Loucy (cell line): ENCODE measurements around the gene LANCL2.

Experiments used
- H2AFZ ChIP-seq: fragments of 200-600 bp; sonication (generic); 2 replicates; pipeline ENCODE4 v1.6.0; 2016; ENCODE audit warnings: antibody characterized with exemption, mild to moderate bottlenecking, low read length, moderate library complexity
- H3F3A ChIP-seq: fragments of 200-600 bp; 2 replicates; pipeline ENCODE4 v1.6.0; 2016; ENCODE audit warnings: antibody characterized with exemption, low read depth, mild to moderate bottlenecking
- H3K27me3 ChIP-seq: fragments of 200-600 bp; sonication (generic); 2 replicates; pipeline ENCODE4 v1.6.1; 2014; ENCODE audit warnings: low read length, mild to moderate bottlenecking; ENCODE audit not compliant: insufficient read depth, poor library complexity, severe bottlenecking
- H3K36me3 ChIP-seq: fragments of 200-600 bp; sonication (generic); 2 replicates; pipeline ENCODE4 v1.6.1; 2016; ENCODE audit warnings: low read length; ENCODE audit not compliant: insufficient read depth
- H3K4me1 ChIP-seq: fragments of 200-600 bp; sonication (generic); 2 replicates; pipeline ENCODE4 v1.5.1; 2014; ENCODE audit warnings: low read length, mild to moderate bottlenecking; ENCODE audit not compliant: insufficient read depth, poor library complexity, severe bottlenecking
- H3K4me2 ChIP-seq: fragments of 200-600 bp; sonication (generic); 2 replicates; pipeline ENCODE4 v1.6.0; 2014; ENCODE audit warnings: antibody characterized with exemption, low read length, low read depth, mild to moderate bottlenecking; ENCODE audit not compliant: poor library complexity, severe bottlenecking
- H3K4me3 ChIP-seq: fragments of 200-600 bp; sonication (generic); 2 replicates; pipeline ENCODE4 v1.5.1; 2014; ENCODE audit warnings: low read length, mild to moderate bottlenecking, mixed read lengths; ENCODE audit not compliant: poor library complexity, severe bottlenecking
- H3K79me2 ChIP-seq: fragments of 200-600 bp; sonication (generic); 2 replicates; pipeline ENCODE4 v1.6.1; 2014; ENCODE audit warnings: low read length; ENCODE audit not compliant: insufficient read depth
- H3K9ac ChIP-seq: fragments of 200-600 bp; sonication (generic); 2 replicates; pipeline ENCODE4 v1.6.0; 2014; ENCODE audit warnings: mild to moderate bottlenecking, low read depth, low read length, moderate library complexity; ENCODE audit not compliant: poor library complexity, severe bottlenecking
- H3K9me2 ChIP-seq: fragments of 200-600 bp; sonication (generic); replicated peaks from 2 replicates; pipeline ENCODE4 v1.6.1; 2016; ENCODE audit warnings: low read depth, low read length, mixed read lengths
- H3K9me3 ChIP-seq: fragments of 200-600 bp; sonication (generic); 2 replicates; pipeline ENCODE4 v1.6.1; 2014; ENCODE audit warnings: mild to moderate bottlenecking, antibody characterized with exemption, low read length, low read depth; ENCODE audit not compliant: insufficient read depth
- H4K20me1 ChIP-seq: fragments of 200-600 bp; sonication (generic); 2 replicates; pipeline ENCODE4 v1.6.0; 2014; ENCODE audit warnings: antibody characterized with exemption, low read length, mild to moderate bottlenecking; ENCODE audit not compliant: insufficient read depth, poor library complexity, severe bottlenecking
- CTCF ChIP-seq: fragments of 200-600 bp; sonication (generic); conservative IDR thresholded peaks from 2 replicates; pipeline ENCODE4 v1.5.1; 2014; ENCODE audit warnings: mild to moderate bottlenecking, antibody characterized with exemption, low read length
- EZH2phosphoT487 ChIP-seq: fragments of 200-600 bp; IDR thresholded peaks from 2 replicates; pipeline ENCODE4 v1.6.1; 2018; ENCODE audit warnings: antibody characterized with exemption, mild to moderate bottlenecking, moderate library complexity, borderline replicate concordance

Gene LANCL2

DNA sequence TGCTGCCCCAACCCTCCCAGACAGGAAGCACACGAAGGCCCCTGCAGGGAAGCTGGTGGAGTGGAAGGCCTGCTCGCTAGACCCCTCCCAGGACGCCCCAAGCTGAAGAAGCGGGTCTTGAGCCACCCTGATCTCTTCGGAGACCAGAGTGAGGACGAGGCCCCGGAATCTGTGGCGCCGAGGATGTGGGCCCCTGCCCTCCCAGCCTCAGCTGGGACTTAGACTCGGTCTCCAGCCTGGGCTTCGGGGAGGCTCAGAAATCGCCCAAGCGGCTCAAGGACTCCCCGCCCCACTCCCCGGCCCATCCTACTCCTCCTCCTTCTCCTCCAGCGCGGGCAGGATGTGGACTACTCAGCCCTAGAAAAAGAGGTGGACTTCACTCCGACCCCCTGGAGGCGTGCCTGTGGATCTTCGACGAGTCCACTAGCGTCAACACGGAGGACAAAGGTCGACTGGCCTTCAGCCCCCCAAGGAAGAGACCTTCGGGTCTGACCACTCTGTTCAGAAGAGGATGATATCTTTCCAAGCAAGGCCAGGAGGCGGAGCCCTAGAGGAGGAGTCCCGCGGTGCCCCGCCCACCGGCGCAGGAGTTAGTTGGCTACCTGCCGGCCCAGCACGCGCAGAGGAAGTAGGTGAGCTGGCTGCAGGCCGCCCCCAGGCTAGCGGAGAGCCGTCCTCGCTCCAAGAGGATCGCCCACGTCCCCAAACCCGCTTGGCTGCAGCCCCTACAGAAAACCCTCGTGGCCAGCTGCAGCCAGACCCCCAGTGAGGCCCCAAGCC is 21.9 kb upstream of the LANCL2 start:
- no peak overlapping the region for H2AFZ ChIP-seq
- H3K4me3 ChIP-seq: no peak overlapping the region
- no peaks in the 10 kb centered on the region for H3F3A ChIP-seq
- TF ChIP-seq EZH2phosphoT487 (no peak), CTCF (no peak)
- no peaks in the 10 kb centered on the region for H3K4me1 ChIP-seq
- H3K9me3 ChIP-seq: peaks cover under 1% of the 10 kb centered on the region; the same call in 1 of the 2 replicates
- no peaks in the 10 kb centered on the region for H3K9me2 ChIP-seq
- no peaks in the 10 kb centered on the region for H3K27me3 ChIP-seq
- H3K9ac ChIP-seq: no peak overlapping the region
- no peaks in the 10 kb centered on the region for H3K36me3 ChIP-seq
- no peak overlapping the region for H3K4me2 ChIP-seq
- no peaks in the 10 kb centered on the region for H3K79me2 ChIP-seq
- no peaks in the 10 kb centered on the region for H4K20me1 ChIP-seq

- no peaks in the 10 kb centered on the region for H3K27me3 ChIP-seq
- no peaks in the 10 kb centered on the region for H4K20me1 ChIP-seq
- H3K4me3 ChIP-seq: no peak overlapping the region
- no peaks in the 10 kb centered on the region for H3K9me2 ChIP-seq
- H3K4me2 ChIP-seq: no peak overlapping the region
- no peak overlapping the region for H2AFZ ChIP-seq
- no peaks in the 10 kb centered on the region for H3K36me3 ChIP-seq
- no peak for TF ChIP-seq EZH2phosphoT487
- no peak for TF ChIP-seq CTCF
- no peaks in the 10 kb centered on the region; the same call in 1 of the 2 replicates for H3K9me3 ChIP-seq
- H3K9ac ChIP-seq: no peak overlapping the region
- peaks cover under 1% of the 10 kb centered on the region for H3K4me1 ChIP-seq
- no peaks in the 10 kb centered on the region for H3K79me2 ChIP-seq
- no peaks in the 10 kb centered on the region for H3F3A ChIP-seq
These were observed 21.1 kb upstream of the LANCL2 start for GRCh38 chr7:55343860-55344606.

DNA sequence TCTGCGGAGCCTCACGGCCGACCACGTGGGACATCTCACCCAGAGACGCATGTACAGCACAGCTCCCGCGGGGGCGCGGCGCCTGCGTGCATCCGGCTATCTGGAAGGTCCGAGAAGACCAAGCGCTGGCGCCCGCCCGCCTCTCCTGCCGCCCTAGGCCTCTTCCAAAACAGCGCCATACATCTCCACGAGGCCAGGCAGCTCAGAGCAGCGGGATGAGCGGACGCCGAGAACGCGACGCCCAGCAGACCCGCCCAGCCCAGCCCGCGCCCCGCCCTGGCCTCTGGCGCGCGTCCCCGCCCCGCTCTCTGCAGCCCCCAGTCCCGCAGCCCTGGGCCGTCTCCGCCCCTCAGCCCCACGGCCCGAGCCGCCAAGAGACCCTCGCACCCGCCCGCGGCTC is 20.3 kb upstream of the LANCL2 start:
- H3K79me2 ChIP-seq: no peaks in the 10 kb centered on the region
- H4K20me1 ChIP-seq: no peaks in the 10 kb centered on the region
- H3F3A ChIP-seq: no peaks in the 10 kb centered on the region
- peaks cover 2% of the 10 kb centered on the region for H3K4me1 ChIP-seq
- no peak overlapping the region for H2AFZ ChIP-seq
- no peak overlapping the region for H3K4me2 ChIP-seq
- H3K4me3 ChIP-seq: no peak overlapping the region
- no peak for TF ChIP-seq EZH2phosphoT487
- no peaks in the 10 kb centered on the region for H3K36me3 ChIP-seq
- H3K9me2 ChIP-seq: no peaks in the 10 kb centered on the region
- no peaks in the 10 kb centered on the region for H3K27me3 ChIP-seq
- H3K9ac ChIP-seq: no peak overlapping the region
- H3K9me3 ChIP-seq: no peaks in the 10 kb centered on the region; the same call in 1 of the 2 replicates
